ENCODE measurements around the gene GABARAPL2.
"Not testable (repeated sequence)": the region's sequence is repeated elsewhere in the genome, so short reads cannot be mapped to it uniquely, and the experiment has no call there.

GABARAPL2 gene, protein sequence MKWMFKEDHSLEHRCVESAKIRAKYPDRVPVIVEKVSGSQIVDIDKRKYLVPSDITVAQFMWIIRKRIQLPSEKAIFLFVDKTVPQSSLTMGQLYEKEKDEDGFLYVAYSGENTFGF

DNA sequence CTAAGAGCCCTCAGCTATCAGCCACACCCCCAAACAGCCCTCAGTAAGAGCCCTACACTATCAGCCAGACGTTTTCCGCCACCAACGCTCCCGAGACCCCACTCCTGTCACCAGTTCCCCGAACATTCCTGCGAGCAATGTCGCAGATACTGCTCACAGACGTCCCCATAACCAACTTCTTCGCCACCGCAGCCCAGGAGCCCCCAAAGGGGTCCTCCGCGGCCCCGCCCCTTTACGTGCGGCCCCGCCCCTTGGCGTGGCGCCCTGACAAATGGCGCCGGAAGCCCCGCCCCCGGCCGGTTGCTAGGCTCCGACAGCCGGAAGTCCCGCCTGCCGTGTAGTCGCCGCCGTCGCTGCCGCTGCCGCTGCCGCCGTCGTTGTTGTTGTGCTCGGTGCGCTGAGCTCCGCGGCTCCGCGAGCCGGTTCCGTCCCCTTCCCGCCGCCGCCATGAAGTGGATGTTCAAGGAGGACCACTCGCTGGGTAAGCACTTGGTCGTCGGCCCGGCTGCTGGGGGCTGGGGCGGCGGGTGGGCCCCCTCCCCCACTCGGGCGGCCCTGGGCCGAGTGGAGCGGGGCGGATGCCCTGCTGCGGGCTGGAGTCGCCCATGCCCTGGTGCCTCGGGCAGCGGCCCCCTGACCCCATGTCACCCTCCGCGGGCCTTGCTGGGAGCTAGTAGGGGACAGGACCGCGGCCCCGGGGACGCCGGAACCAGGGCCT is at the start of gene GABARAPL2:
Gene GABARAPL2 (plus strand): TSS at position 340 of the 718 bp plus-strand sequence. CDS start 108 bp downstream, at position 448.
- DNase-seq: peak; percentile 91

DNA sequence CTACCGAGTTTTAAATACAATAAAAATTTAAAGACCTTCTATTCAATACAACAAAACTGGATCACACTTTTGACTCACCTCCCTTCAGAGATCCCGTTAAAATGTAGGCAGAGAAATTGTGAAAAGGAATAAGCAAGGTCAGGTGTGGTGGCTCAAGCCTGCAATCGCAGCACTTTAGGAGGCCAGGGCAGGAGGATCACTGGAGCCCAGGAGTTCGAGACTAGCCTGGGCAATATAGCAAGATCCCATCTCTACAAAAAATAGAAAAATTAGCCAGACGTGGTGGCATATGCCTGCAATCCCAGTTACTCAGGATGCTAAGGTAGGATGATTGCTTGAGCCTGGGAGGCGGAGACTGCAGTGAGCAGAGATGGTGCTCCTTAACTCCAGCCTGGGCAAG is 47.0 kb upstream of the GABARAPL2 start:
- DNase-seq: no peak

DNA sequence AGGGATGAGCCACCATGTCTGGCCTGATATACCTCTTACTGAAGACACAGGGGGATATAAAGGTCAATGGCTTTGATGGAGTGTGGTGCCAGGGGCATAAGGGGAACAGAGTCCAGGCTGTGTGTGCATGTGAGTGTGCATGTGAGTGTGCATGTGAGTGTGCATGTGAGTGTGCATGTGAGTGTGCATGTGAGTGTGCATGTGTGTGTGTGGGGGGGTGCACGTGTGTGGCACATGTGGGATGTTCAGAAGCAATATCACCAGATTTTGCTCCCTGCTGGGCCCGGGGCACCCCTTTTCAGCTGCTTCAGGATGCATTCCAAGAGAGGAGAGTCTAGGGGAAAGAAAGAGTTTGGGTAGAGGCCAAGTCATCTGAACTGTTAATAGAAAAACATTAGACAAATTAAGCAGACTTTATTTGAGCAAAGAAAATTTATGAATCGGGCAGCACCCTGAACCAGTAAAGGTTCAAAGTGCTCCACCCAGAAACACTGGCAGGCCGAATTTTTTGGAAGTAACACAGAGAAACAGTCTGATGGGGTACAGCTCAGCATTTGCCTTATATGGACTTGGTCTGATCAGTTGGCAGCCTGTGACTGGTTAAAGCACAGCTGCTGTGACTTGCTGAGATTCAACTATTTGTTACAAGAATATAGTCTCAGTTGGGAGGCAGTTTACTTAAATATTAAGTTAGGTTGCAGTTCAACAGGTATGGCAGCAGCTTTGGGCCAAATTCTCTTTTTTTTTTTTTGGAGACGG is 40.0 kb upstream of the GABARAPL2 start:
- no peak for DNase-seq

DNA sequence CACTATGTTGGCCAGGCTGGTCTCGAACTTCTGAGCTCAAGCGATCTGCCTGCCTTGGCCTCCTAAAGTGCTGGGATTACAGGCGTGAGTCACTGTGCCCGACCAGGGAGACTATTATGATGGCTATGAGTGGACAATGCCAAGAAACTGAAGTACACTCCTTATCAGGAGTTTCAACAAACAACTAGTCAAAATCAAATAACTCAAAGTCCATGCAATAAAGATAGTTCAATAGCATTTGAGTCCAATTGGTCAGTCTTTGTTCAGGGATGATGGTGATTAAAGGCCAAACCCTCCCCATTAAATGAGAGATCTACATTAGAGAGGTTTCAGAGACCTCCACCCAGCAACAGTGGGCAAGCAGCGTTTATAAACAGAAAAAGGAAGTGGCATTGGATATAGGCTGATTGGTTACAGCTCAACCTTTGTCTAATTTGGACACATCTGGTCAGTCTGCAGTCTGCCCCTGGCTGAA is 38.3 kb upstream of the GABARAPL2 start:
- no peak for DNase-seq

DNA sequence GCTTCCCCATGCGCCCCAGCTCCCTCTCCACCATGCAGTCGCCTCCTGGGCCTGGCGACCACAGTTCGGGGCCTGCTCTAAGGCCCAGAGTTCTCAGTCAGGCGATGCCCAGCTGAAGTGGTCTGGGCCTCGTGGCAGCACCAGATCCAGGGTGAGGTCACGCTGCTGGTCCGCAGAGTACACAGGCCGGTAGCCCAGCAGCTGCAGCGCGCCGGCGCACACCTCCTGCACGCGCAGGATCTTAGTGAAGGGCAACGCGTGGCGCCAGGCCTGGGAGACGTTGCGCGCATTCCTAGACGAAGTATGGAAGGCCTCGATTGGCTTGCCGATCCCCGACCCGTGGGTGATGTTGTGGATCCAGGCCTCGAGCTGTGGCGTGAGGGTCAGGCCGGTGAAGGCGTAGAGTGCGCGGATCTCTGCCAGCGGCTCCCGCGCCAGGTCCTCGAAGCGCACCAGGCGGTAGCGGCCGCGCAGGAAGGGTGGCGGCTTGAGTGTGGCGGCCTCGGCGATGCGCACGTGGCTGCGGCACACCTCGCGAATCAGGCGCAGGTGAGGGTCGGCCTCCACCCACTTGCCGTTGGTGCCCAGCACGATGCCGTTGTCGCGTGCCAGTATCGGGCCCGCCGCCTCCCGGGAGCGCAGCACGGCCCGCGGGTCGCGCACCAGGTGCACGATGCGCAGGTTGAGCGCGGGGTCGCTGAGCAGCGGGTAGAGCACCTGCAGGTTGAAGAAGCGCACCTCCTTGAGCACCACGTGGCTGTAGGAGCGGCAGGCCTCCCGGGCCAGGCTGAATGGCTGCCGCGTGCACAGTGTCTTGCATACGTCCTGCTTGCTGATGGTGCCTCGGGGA is 36.9 kb upstream of the GABARAPL2 start:
- DNase-seq: no peak

DNA sequence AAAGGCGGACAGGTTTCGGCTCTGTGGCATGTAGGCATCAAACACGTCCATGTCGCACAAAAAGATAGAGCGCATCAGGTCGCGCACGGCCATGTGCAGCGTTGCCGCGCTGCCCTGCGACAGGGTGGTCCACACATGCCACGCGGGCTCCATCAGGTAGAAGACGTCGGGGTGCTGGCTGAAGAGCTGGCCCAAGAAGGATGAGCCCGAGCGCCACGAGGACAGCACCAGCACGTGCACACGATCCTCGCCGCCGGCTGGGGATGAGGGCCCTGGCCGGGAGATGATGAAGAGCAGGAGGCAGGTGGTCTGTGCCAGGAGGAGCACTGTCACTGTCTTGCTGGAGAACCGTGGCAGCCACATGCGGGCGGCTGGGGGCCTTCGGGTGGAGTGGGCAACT is 36.2 kb upstream of the GABARAPL2 start:
- DNase-seq: no peak

DNA sequence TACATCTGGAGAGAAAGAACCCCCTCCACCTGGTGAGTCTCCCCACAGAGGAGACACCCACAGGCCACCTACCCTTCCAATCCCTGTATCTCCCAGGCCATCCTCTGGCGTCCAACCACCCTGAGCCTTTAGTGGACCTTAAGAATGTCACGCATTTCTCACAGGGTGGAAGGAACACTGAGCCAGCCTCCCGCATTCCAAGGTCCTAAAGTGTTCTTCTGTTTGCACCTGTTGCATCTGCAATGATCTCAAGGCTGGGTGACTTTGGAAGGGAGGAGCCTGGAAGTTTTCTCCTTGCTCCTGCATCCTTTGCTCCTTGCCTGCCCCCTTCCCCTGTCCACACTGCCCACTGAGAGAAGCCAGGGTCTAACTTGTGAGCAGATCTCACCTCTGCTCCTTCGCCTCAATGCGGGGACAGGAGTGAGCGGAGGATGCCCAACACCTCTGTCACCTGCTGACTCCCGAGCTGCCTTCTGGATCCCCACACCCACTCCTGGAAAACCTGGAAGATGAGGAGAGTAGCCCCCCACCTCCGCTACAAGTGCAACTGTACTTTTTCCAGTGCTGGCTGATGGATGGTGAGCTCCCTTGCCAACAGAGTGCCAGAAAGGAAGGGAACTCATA is 33.9 kb upstream of the GABARAPL2 start:
- no peak for DNase-seq

DNA sequence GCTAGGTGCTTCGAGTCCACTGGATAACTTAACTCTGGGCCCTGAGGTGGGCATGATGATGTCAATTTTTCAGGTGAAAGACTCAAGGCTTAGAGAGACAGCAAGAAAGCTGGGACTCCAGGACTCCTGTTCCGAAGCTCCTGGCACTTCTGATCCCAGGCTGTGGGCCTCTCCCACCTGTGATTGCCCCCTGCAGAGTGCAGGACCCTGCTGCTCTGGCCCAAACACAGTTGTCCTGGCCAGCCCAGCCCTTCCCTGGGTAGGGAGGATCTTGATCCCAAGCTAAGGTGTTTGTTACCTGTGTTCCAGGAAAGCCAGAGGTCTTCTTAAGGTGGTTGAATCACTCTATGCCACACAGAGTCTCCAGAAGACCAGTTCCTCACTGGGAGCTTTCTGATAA is 33.4 kb upstream of the GABARAPL2 start:
- DNase-seq: no peak

DNA sequence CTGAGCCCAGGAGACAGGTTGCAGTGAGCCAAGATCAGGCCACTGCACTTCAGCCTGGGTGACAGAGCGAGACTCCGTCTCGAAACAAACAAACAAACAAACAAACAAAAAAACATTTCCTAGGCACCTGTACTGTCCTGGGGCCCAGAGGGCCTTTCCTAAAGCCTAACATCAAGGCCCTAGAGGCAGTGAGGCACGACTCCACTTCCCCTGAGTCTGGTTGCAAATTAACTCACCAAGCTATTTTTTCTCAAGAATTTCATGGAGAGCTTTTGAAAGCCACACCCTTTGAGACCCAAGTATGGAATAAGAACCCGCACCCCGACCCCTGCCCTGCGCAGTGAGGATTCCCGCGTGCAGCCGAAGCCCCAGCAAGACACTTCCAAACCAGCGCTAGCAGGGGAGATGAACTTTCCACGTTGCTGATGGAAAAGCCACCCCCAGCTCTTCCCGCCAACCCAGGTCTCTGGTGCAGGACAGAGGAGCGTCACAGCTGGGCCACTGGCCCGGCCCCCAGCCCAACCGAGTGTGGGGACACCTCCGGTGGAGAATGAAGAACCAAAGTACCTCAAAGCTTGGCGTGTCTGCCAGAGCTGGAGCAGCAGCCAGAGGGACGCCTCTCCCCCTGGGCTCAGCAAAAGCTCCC is 31.5 kb upstream of the GABARAPL2 start:
- DNase-seq: no peak

DNA sequence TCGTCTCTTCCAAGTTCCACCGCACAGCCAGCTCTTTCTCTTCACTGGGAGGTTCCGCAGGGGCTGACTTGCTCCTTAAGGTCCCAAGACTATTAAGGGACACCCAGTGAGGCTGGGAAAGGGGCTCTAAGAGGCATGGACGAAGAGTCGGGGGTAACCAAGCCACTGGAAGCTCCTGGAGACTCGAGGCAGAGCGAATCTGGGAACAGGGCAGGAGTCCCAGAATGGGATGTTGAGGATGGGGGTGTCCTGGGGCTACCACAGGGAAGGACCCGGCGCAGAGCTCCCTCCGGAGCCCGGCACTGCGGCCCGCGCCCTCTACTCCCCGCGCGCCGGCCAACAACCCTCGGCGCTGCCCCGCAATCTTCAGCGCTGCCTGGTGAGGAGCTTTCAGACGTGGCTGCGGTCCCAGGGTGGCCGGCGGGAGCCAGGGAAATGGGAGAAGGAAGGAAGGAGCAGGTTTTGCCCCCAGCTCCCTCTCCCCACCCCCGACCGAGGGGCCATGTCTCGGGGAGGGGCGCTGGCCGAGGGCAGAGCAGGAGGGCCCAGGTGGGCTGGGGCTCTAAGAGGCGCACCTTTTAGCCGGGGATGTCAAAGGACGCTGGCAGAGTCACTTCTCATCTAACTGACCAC is 30.9 kb upstream of the GABARAPL2 start:
- DNase-seq: no peak

DNA sequence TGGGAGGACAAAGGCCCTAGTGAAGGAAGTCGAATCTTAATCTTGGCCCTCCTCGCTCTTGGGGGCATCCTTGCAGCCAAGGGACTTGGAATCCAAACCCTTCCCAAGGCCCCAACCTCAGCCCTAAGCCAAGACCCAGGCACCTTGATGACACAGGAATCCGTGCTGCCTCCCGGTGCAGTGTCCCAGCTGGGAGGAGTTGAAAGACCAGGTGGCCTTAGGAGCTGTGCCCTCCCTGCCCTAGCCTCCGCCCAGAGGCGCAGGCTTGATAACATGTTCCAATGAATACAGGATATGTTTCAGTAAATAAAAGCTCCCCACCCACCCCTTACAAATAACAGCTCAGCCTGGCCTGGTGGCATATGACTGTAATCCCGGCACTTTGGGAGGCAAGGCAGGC is 30.3 kb upstream of the GABARAPL2 start, which contains the start of gene CHST5:
Gene CHST5 (minus strand): TSS at position 208 of the 400 bp plus-strand sequence. CDS start 5,724 bp downstream, outside the sequence.
- DNase-seq: no peak

DNA sequence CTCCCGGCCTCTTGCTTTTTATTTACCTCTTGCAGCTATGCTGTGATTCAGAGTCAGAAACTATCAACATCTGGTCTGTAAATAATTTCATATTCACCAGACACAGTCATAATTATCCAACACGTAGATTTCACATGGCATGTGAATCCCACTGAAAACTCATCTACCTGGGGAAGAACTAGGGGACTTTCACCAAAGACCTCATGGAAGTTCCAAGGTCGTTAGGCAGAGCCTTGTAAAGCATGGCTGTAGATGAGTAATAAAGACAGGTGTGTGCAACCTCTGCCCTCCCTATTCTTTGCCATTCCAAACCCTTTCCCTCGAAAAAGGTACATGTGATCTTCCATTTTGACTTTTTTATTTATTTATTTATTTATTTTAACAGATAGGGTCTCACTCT is 28.4 kb upstream of the GABARAPL2 start:
- DNase-seq: no peak

DNA sequence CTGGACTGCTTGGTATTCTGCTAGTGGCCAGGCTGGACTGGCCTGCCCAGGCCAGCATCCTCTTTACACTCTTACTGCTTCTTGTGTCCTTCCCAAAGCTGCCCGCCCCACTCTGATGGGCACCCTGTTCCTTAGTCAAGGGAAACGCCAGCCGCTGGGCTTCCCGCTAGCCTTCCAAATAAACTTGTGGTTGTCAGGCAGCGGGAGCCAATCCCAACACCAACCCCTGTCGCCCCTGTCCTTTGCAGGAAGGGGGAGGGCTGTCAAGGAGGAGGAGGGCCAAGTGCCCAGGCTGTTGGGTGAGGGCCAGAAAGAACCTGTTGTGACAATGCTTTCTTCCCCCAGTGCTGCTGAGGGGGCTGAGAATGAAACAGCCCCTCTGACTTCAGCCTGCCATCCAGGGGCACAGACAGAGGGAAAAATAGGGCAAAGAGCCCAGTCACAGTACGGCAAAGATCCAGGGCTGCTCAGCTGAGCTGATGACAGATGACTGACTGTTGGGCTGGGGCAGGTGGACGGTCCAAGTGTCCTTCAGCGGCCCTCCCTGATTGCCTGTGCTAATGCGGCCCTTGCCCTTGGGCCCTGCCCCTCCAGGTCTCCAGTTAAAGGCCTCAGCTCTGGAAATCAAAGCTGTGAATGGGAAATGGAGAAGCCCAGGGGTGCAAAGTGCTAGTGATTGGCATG is 27.2 kb upstream of the GABARAPL2 start:
- DNase-seq: not testable (repeated sequence)

DNA sequence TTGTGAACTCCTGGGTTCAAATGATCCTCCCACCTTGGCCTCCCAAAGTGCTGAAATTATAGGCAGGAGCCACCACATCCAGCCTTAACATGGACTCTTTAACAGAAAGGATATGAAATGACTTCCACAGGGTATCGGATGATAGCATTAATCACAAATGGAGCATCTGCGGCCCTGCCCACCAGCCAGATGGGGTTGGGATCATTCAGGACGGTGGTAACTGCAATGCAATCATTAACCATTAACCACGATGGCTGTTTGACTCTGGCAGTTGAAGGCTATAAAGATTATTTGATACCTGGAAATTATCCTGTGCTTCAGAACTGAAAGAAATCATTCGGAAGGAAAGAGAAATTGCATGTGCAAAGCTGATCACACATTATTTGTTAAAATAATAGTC is 24.9 kb upstream of the GABARAPL2 start:
- DNase-seq: no peak

DNA sequence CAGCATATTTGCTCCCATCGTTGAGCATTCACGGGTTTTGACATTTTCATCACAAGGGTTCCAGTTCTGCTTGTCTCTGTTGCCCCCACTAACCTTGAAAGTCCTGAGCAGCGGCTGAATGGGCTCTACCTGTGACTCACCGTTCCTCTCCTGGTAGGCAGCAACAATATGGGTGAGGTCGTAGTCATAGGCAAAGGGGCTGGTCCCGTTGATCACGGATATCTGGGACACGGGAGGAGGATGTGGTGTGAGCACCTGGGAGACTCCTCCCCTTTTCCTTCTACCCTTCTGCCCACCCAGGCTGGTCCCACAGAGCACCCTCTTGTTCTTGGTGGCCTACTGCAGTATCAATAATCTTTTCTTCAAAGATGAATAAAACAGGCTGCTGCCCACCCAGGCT is 23.7 kb upstream of the GABARAPL2 start:
- not testable (repeated sequence) for DNase-seq

DNA sequence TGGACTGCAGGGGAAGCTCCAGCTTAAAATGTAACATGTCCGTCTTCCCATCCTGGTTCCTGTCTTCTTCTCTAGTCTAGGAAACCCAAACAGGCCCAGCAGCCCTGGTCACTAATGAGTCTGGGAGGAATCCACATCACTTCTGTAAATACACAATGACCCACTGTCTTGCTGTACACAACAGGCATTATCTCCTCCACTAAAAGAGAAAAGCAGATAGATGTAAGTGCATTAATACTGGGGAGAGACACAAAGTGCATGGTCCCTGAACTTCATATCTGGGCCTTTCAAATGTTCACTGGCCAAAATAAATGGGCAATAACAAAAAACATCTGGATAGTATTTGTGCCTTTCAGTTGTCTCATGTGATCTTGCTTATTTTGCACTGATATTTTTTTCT is 20.3 kb upstream of the GABARAPL2 start:
- DNase-seq: not testable (repeated sequence)

DNA sequence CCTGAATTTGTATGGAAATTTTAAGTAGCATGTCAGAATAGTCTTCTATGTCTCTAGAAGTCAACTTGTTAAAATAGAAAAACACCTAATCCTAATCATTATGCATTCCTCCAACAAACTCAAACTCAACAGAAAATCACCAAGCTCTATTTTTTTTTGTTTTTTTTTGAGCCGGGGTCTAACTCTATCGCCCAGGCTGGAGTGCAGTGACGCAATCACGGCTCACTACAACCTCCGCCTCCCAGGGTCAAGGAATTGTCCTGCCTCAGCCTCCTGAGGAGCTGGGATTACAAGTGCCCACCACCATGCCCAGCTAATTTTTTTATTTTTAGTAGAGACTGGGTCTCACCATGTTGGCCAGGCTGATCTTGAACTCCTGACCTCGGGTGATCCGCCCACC is 19.9 kb upstream of the GABARAPL2 start:
- no peak for DNase-seq

DNA sequence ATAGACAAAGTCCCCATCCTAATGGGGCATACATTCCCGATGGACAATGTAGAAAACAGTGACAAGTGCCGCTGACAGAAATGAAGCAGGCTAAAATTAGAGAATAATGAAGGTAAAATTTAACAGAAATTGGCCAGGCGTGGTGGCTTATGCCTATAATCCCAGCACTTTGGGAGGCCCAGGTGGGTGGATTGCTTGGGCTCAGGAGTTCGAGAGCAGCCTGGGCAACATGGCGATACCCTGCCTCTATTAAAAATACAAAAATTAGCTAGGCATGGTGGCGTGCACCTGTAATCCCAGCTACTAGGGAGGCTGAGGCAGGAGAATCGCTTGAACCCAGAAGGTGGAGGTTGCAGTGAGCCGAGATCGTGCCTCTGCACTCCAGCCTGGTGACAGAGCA is 17.7 kb upstream of the GABARAPL2 start:
- not testable (repeated sequence) for DNase-seq

DNA sequence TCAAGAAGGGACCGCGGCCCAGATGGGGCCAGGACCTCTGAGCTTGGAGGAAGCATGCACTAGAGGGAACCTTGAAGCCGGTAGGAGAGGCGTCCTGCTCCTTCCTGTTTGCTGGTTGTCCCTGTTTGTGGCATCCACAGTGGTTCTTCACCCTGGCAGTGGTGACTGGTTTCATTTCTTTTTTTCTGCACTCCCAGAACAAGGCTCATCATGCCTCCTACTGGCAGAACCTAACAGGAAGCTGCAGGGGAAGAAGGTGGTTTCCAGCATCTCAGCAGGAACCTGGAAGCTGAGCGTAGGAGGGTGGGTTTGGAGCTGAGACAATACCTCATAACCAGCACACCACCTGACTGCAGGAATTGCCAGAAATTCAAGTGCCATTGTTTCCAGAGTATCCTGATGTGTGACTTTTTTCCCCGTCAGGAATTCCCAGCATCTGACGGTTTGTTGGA is 15.9 kb upstream of the GABARAPL2 start:
- peak; percentile 57 for DNase-seq

DNA sequence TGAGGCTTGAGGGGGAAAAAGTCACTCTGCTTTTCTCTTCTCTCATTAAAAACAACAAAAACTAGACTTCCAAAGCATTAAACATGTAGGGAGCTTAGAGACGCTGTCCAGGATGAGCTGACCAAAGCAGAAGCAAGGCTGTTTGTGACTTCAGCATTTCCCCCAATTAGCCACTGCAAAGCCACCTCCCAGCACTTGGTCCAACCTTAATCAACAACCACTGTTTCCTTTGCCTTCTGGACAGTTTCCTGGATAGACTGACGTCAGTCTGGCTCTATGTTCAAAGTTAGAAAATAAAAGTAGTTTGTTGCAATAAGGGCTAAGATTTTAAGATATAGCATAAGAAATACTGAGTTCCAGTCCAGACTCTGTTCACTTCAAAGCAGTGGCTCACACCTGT is 13.2 kb upstream of the GABARAPL2 start:
- DNase-seq: no peak

Measured in activated CD4-positive, alpha-beta T cell treated with anti-CD3 and anti-CD28 coated beads, Interleukin-2, amount 50 U/mL, for 16 hours (primary cell).